Skin epidermis (tissue), 12 donors: ENCODE data around the gene PRICKLE2.

Source experiments
- H3K27ac ChIP-seq, 21 experiments: fragments of 200-600 bp; sonication (generic) in 11 of 21; one replicate each; pipeline ENCODE4 v1.5.0; 2020; ENCODE audit warnings: mild to moderate bottlenecking in 3 of 21, inconsistent platforms in 2 of 21, moderate library complexity in 2 of 21
- H3K4me3 ChIP-seq, 7 experiments: fragments of 200-600 bp; sonication (generic) in 2 of 7; one replicate each; pipeline ENCODE4 v1.5.0; 2020; ENCODE audit warnings: inconsistent platforms in 2 of 7, mild to moderate bottlenecking in 2 of 7, moderate library complexity in 1 of 7

The PRICKLE2 gene

GRCh38 chr3:64121750-64122311 is 103.4 kb downstream of the PRICKLE2 start:
- Histone ChIP-seq H3K27ac (no peak overlapping the region), H3K4me3 (no peak overlapping the region)

GRCh38 chr3:64120876-64121275 is 104.4 kb downstream of the PRICKLE2 start:
- Histone ChIP-seq H3K4me3 (no peak overlapping the region), H3K27ac (no peak overlapping the region)

- Histone ChIP-seq H3K4me3 (no peak overlapping the region), H3K27ac (no peak overlapping the region)
Measured at GRCh38 chr3:64117483-64117882, 107.8 kb downstream of the PRICKLE2 start.

- Histone ChIP-seq H3K27ac (no peak overlapping the region), H3K4me3 (no peak overlapping the region)
Measured at GRCh38 chr3:64114651-64115050, 110.6 kb downstream of the PRICKLE2 start.

- Histone ChIP-seq H3K4me3 (no peak overlapping the region), H3K27ac (no peak overlapping the region)
Measured at GRCh38 chr3:64111872-64112271, 113.4 kb downstream of the PRICKLE2 start.

GRCh38 chr3:64111083-64111482 is 114.2 kb downstream of the PRICKLE2 start:
- no peak overlapping the region for H3K4me3 ChIP-seq
- H3K27ac ChIP-seq = no peak overlapping the region

- no peak overlapping the region for H3K4me3 ChIP-seq
- H3K27ac ChIP-seq = peak overlapping the region in 1 of 21 experiments; percentile 34
Measured at GRCh38 chr3:64110071-64110470, 115.2 kb downstream of the PRICKLE2 start.

GRCh38 chr3:64109438-64109837 is 115.8 kb downstream of the PRICKLE2 start:
- Histone ChIP-seq H3K27ac (peak overlapping the region in 1 of 21 experiments; percentile 17), H3K4me3 (no peak overlapping the region)

- Histone ChIP-seq H3K27ac (peak overlapping the region in 1 of 21 experiments; percentile 17), H3K4me3 (no peak overlapping the region)
Measured at GRCh38 chr3:64108784-64109317, 116.4 kb downstream of the PRICKLE2 start.

GRCh38 chr3:64108231-64108630 is 117.0 kb downstream of the PRICKLE2 start:
- no peak overlapping the region for H3K4me3 ChIP-seq
- no peak overlapping the region for H3K27ac ChIP-seq

GRCh38 chr3:64107190-64107589 is 118.1 kb downstream of the PRICKLE2 start:
- Histone ChIP-seq H3K4me3 (no peak overlapping the region), H3K27ac (no peak overlapping the region)

- Histone ChIP-seq H3K4me3 (no peak overlapping the region), H3K27ac (no peak overlapping the region)
Measured at GRCh38 chr3:64105816-64106215, 119.5 kb downstream of the PRICKLE2 start.

GRCh38 chr3:64104691-64105111 is 120.6 kb downstream of the PRICKLE2 start:
- H3K27ac ChIP-seq = peak overlapping the region in 1 of 21 experiments; percentile 15
- H3K4me3 ChIP-seq = no peak overlapping the region

GRCh38 chr3:64104006-64104405 is 121.3 kb downstream of the PRICKLE2 start:
- Histone ChIP-seq H3K27ac (no peak overlapping the region), H3K4me3 (no peak overlapping the region)

GRCh38 chr3:64103131-64103530 is 122.1 kb downstream of the PRICKLE2 start:
- Histone ChIP-seq H3K27ac (no peak overlapping the region), H3K4me3 (no peak overlapping the region)

GRCh38 chr3:64102147-64102546 is 123.1 kb downstream of the PRICKLE2 start:
- Histone ChIP-seq H3K4me3 (no peak overlapping the region), H3K27ac (no peak overlapping the region)

GRCh38 chr3:64099316-64099715 is 126.0 kb downstream of the PRICKLE2 start:
- H3K27ac ChIP-seq = no peak overlapping the region
- H3K4me3 ChIP-seq = no peak overlapping the region

- H3K4me3 ChIP-seq = no peak overlapping the region
Measured at GRCh38 chr3:64098670-64099069, 126.6 kb downstream of the PRICKLE2 start.

GRCh38 chr3:64097920-64098319 is 127.3 kb downstream of the PRICKLE2 start:
- Histone ChIP-seq H3K27ac (no peak overlapping the region), H3K4me3 (no peak overlapping the region)

More at GRCh38 chr3:64098670-64099069, 126.6 kb downstream of the PRICKLE2 start:
- no peak overlapping the region for H3K27ac ChIP-seq

- H3K4me3 ChIP-seq = no peak overlapping the region
- H3K27ac ChIP-seq = no peak overlapping the region
Measured at GRCh38 chr3:64095802-64096201, 129.5 kb downstream of the PRICKLE2 start.

- no peak overlapping the region for H3K4me3 ChIP-seq
- H3K27ac ChIP-seq = no peak overlapping the region
Measured at GRCh38 chr3:64094713-64095079, 130.6 kb downstream of the PRICKLE2 start.
